EL (cell line): Measurements from ENCODE around the gene DEFB131A.
"Not testable (repeated sequence)": the region's sequence is repeated elsewhere in the genome, so short reads cannot be mapped to it uniquely, and the experiment has no call there.

ENCODE experiments used
- DNase-seq: peaks from one replicate; pipeline ENCODE4 v3.0.0-alpha.2; 2016

The DEFB131A gene

GRCh38 chr4:9444114-9444513, at the start of gene DEFB131A:
TSS of gene DEFB131A (plus strand) at chr4:9444414. CDS start at chr4:9444534, 120 bp downstream.
- DNase-seq: not testable (repeated sequence)

- not testable (repeated sequence) for DNase-seq
Measured at GRCh38 chr4:9405774-9406173, 38.4 kb upstream of the DEFB131A start.

GRCh38 chr4:9406491-9406890, 37.7 kb upstream of the DEFB131A start:
- DNase-seq: not testable (repeated sequence)

GRCh38 chr4:9409793-9410192, 34.4 kb upstream of the DEFB131A start:
- no peak for DNase-seq

GRCh38 chr4:9421884-9422455, 22.2 kb upstream of the DEFB131A start:
- not testable (repeated sequence) for DNase-seq

GRCh38 chr4:9425916-9426315, 18.3 kb upstream of the DEFB131A start:
- DNase-seq: peak; percentile 4

GRCh38 chr4:9430061-9430460, 14.2 kb upstream of the DEFB131A start:
- DNase-seq: not testable (repeated sequence)

- DNase-seq: not testable (repeated sequence)
Measured at GRCh38 chr4:9433320-9433719, 10.9 kb upstream of the DEFB131A start.

- DNase-seq: not testable (repeated sequence)
Measured at GRCh38 chr4:9436728-9437127, 7.5 kb upstream of the DEFB131A start.

- not testable (repeated sequence) for DNase-seq
Measured at GRCh38 chr4:9442355-9442754, 1.9 kb upstream of the DEFB131A start.

- not testable (repeated sequence) for DNase-seq
Measured at GRCh38 chr4:9444681-9445080, 467 bp downstream of the DEFB131A start.

- DNase-seq: not testable (repeated sequence)
Measured at GRCh38 chr4:9452251-9452650, 8.0 kb downstream of the DEFB131A start.

- DNase-seq: not testable (repeated sequence)
Measured at GRCh38 chr4:9454284-9454683, 10.1 kb downstream of the DEFB131A start.

GRCh38 chr4:9455046-9455445, 10.8 kb downstream of the DEFB131A start:
- not testable (repeated sequence) for DNase-seq

GRCh38 chr4:9479466-9479865, 35.3 kb downstream of the DEFB131A start:
- DNase-seq: not testable (repeated sequence)

- not testable (repeated sequence) for DNase-seq
Measured at GRCh38 chr4:9480066-9480465, 35.9 kb downstream of the DEFB131A start.

GRCh38 chr4:9482871-9483270, 38.7 kb downstream of the DEFB131A start:
- DNase-seq: not testable (repeated sequence)

- not testable (repeated sequence) for DNase-seq
Measured at GRCh38 chr4:9483682-9484081, 39.5 kb downstream of the DEFB131A start.

- DNase-seq: not testable (repeated sequence)
Measured at GRCh38 chr4:9486880-9487279, 42.7 kb downstream of the DEFB131A start.

- not testable (repeated sequence) for DNase-seq
Measured at GRCh38 chr4:9488796-9489195, 44.6 kb downstream of the DEFB131A start.

GRCh38 chr4:9490496-9490895, 46.3 kb downstream of the DEFB131A start:
- not testable (repeated sequence) for DNase-seq

GRCh38 chr4:9490986-9491385, 46.8 kb downstream of the DEFB131A start:
- not testable (repeated sequence) for DNase-seq

- not testable (repeated sequence) for DNase-seq
Measured at GRCh38 chr4:9493589-9493988, 49.4 kb downstream of the DEFB131A start.

- DNase-seq: not testable (repeated sequence)
Measured at GRCh38 chr4:9494256-9495035, 50.2 kb downstream of the DEFB131A start.
